Esophagus (tissue), 2 donors: ENCODE measurements around the gene IL1R1. TPM values are rescaled to one million over a fixed set of nuclear protein-coding genes. Genes with fewer than 3 reads are reported as not detected.
A peak's percentile ranks its signal among the peaks of the same experiment; 100 is the strongest.
"Not testable (repeated sequence)": the region's sequence is repeated elsewhere in the genome, so short reads cannot be mapped to it uniquely, and the experiment has no call there.

ENCODE experiments used
- H3K27ac ChIP-seq, 2 donors: one replicate each; pipeline ENCODE4 v1.5.1; 2013; ENCODE audit warnings: low read depth in 2 of 2, mild to moderate bottlenecking in 2 of 2, inconsistent platforms in 1 of 2, low read length in 1 of 2, moderate library complexity in 1 of 2
- H3K27me3 ChIP-seq, 2 donors: one replicate each; pipeline ENCODE4 v1.6.1; 2013; ENCODE audit warnings: low read length in 2 of 2, control low read depth in 1 of 2, mild to moderate bottlenecking in 1 of 2; ENCODE audit not compliant: insufficient read depth in 2 of 2, control insufficient read depth in 1 of 2
- H3K36me3 ChIP-seq, 2 donors: one replicate each; pipeline ENCODE4 v1.6.1; 2013; ENCODE audit warnings: low read length in 1 of 2; ENCODE audit not compliant: control insufficient read depth in 2 of 2, insufficient read depth in 2 of 2
- H3K4me1 ChIP-seq, 2 donors: one replicate each; pipeline ENCODE4 v1.6.1; 2013; ENCODE audit warnings: low read length in 1 of 2; ENCODE audit not compliant: control insufficient read depth in 2 of 2, insufficient read depth in 2 of 2
- H3K4me3 ChIP-seq, 2 donors: one replicate each; pipeline ENCODE4 v1.5.1; 2013; ENCODE audit warnings: low read length in 2 of 2, mild to moderate bottlenecking in 2 of 2, low read depth in 1 of 2, moderate library complexity in 1 of 2
- H3K9me3 ChIP-seq, 2 donors: one replicate each; pipeline ENCODE4 v1.6.1; 2013; ENCODE audit warnings: mild to moderate bottlenecking in 2 of 2, low read depth in 1 of 2, low read length in 1 of 2, moderate library complexity in 1 of 2; ENCODE audit not compliant: control insufficient read depth in 2 of 2, insufficient read depth in 1 of 2
- WGBS, 2 donors: extraction: QIAGEN DNeasy Blood & Tissue Kit; methylation state at CpG; one replicate each; pipeline ENCODE4 v1.1.7; 2013; 5-methylcytosine and 5-hydroxymethylcytosine counted together
- polyA plus RNA-seq, 2 donors: library from polyadenylated mRNA; stranded (reverse); fragments of 200-250 nt; gene quantifications; one replicate each; pipeline ENCODE4 v1.2.3, GENCODE V29; 2013
- donor health status: healthy with polysubstance abuse.
- donor health status: Bipolar disorder and iron deficiency.

Gene IL1R1
- polyA plus RNA-seq, 2 donors: 11.7 to 12.7 TPM

DNA sequence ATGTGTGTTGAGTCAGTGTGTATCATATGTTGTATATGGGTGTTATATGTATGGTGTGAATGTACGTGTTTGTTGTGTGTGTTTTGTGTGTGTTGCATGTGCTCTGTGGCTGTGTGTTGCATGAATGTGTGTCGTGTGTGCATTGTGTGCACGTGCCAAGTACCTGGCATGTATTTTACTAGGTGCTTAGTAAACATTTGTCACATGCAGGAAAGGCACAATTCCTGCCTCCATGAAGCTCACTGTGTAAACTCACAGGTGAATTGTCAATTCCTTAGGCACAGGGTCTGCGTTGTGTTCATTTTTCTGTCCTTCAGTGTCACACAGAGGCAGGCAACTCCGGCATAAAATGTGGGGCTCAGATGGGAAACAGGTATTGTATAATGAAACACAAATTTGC, 22.3 kb upstream of the IL1R1 start:
- Histone ChIP-seq H3K36me3 (no peaks in the 10 kb centered on the region), H3K4me1 (peaks cover 0 to 3% of the 10 kb centered on the region in 2 donors), H3K9me3 (no peaks in the 10 kb centered on the region), H3K4me3 (no peak overlapping the region), H3K27ac (no peak overlapping the region), H3K27me3 (no peaks in the 10 kb centered on the region)
- WGBS, 2 donors: 83 to 87% methylated on average over 5 of the region's 5 CpGs

DNA sequence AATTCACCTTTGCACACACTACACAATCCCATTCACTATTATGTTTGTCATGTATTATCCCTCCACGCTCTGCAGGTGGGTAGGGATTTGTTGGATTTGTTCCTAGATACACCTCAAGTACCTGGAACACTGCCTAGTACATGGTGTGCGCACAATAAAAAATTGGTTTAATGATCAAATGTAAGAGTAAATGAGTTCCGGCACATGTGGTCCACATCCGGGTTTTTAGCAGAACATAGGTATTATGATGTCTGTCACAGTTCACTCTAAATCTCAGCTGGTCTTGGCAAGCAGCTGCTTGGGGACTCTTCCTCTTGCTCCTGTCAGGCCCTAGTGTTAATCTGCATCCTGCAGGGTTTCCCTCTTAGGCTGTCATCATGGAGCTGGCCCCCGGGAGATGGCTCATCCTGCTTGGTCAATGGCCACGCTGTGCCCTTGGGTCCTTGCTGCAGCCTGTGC, 21.8 kb upstream of the IL1R1 start:
- no peak overlapping the region for H3K4me3 ChIP-seq
- WGBS, 2 donors: 77 to 83% methylated on average over 6 of the region's 6 CpGs
- no peaks in the 10 kb centered on the region for H3K27me3 ChIP-seq
- no peaks in the 10 kb centered on the region for H3K9me3 ChIP-seq
- H3K27ac ChIP-seq: no peak overlapping the region
- no peaks in the 10 kb centered on the region for H3K36me3 ChIP-seq
- H3K4me1 ChIP-seq: peaks cover 0 to 3% of the 10 kb centered on the region in 2 donors

DNA sequence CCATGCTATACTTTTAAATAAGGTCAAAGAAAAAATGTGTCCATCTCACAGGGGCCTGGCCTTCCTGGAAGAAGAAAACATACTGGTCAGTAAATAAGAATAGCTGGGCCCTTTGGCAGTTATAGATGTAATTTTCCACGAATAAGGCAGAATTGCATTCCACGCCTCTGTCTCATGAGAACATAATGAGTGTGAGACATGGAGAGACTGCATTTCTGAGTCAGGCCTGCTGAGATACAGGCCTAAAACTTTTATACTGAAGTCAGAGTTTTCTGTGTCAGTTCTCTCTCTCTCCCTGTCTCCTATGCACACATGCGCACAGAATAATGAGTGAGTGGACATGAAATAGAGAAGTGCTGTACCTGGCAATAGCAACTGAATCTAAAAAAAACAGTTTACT, 20.4 kb upstream of the IL1R1 start:
- 70 to 81% methylated on average over 3 of the region's 3 CpGs for WGBS, 2 donors
- Histone ChIP-seq H3K27me3 (no peaks in the 10 kb centered on the region), H3K4me1 (peaks cover 0 to 3% of the 10 kb centered on the region in 2 donors), H3K27ac (peak overlapping the region in 1 of 2 donors; percentile 15), H3K4me3 (no peak overlapping the region), H3K9me3 (no peaks in the 10 kb centered on the region), H3K36me3 (no peaks in the 10 kb centered on the region)

DNA sequence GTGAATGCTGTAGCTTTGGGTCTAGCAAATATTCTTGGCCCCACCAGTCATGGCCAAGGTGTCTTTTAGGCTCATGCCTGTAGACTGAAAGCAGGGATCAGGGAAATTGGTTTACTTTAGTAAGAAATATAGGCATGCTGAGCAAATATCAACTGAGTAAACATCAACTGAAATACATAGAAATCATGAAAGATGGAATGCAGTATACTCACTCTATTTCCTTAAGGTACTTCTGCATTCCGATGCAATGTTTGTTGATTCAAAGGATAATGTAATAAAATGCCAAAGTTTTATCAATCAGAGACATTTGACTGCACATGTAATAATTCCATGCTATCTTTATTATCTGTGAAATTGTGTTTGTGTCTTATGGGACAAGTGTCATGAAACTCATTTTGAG, 19.6 kb upstream of the IL1R1 start:
- Histone ChIP-seq H3K27ac (no peak overlapping the region), H3K9me3 (no peaks in the 10 kb centered on the region), H3K4me3 (no peak overlapping the region), H3K4me1 (peaks cover 0 to 3% of the 10 kb centered on the region in 2 donors), H3K27me3 (no peaks in the 10 kb centered on the region), H3K36me3 (no peaks in the 10 kb centered on the region)
- WGBS, 2 donors: 86 to 87% methylated on average over 1 of the region's 1 CpG

DNA sequence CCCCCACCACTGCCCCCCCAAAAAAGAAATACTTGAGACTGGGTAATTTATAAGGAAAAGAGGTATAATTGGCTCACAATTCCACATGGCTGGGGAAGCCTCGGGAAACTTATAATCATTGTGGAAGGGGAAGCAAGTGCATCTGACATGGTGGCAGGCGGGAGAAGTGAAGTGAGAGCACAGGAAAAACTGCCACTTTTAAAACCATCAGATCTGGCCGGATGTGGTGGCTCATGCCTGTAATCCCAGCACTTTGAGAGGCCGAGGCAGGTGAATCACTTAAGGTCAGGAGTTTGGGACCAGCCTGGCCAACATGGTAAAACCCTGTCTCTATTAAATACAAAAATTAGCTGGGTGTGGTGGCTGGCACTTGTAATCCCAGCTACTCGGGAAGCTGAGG, 18.1 kb upstream of the IL1R1 start:
- H3K27ac ChIP-seq, H3K27me3 ChIP-seq, H3K36me3 ChIP-seq, H3K9me3 ChIP-seq, H3K4me3 ChIP-seq, H3K4me1 ChIP-seq: not testable (repeated sequence)
- WGBS, 2 donors: 82 to 90% methylated on average over 5 of the region's 5 CpGs

DNA sequence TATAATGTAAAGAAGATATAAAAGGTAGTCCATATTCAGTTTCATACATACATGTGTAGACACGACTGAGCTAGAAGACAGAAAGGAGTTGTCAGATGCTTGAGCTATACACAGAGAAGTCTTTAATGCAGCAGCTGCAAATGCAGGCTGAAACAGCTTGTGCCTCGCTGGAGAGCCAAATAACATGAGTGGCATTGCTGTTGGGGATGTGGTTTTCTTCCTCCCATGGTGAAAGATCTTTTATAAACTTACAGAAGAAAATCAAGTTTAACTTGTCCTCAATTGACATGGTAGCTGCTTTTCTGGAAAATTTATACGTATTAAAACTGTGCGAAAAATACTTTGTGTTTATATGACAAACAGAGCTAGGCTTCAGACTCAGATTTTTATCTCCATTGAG, 16.4 kb upstream of the IL1R1 start:
- H3K9me3 ChIP-seq: no peaks in the 10 kb centered on the region
- H3K4me1 ChIP-seq: no peaks in the 10 kb centered on the region
- no peak overlapping the region for H3K4me3 ChIP-seq
- H3K27me3 ChIP-seq: no peaks in the 10 kb centered on the region
- WGBS, 2 donors: 67 to 79% methylated on average over 4 of the region's 4 CpGs
- H3K27ac ChIP-seq: no peak overlapping the region
- H3K36me3 ChIP-seq: no peaks in the 10 kb centered on the region

DNA sequence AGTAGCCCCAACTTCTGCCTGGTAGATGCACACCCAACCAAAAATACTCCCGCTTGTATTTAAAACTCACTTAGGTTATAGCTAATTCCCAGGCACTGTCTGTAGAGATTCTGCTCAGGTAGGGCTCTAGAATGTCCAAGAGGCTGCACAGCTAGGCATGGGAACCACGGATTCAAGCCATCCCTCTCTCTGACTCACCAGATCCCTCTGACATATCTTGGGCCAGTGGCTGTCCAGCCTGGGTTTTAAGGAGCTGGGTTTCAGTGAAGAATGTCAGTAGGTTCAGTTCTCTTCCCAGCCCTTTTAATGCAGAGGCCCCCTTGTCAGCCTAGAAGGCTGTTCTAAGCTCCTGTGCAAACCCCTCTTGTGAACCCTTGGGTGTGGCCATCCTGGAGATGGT, 15.9 kb upstream of the IL1R1 start:
- H3K4me3 ChIP-seq: no peak overlapping the region
- no peaks in the 10 kb centered on the region for H3K27me3 ChIP-seq
- no peaks in the 10 kb centered on the region for H3K9me3 ChIP-seq
- H3K4me1 ChIP-seq: no peaks in the 10 kb centered on the region
- no peaks in the 10 kb centered on the region for H3K36me3 ChIP-seq
- no peak overlapping the region for H3K27ac ChIP-seq
- 91 to 92% methylated on average over 2 of the region's 2 CpGs for WGBS, 2 donors

DNA sequence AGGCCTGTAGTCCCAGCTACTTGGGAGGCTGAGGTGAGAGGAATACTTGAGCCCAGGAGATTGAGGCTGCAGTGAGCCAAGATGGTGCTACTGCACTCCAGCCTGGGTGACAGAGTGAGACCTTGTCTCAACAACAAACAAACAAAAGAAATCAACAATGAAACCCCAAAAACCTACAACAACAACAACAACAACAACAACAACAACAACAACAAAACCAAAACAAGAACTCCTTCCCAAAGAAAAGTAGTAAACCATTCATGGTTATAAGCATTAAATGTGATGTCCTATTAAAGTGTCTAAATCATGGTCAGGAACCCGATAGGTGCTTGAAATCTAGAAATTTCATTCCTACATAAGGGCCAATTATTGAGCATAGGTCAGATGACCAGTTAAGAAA, 13.5 kb upstream of the IL1R1 start:
- Histone ChIP-seq H3K4me1 (no peaks in the 10 kb centered on the region), H3K4me3 (no peak overlapping the region), H3K9me3 (no peaks in the 10 kb centered on the region), H3K36me3 (no peaks in the 10 kb centered on the region), H3K27me3 (no peaks in the 10 kb centered on the region), H3K27ac (no peak overlapping the region)
- WGBS, 2 donors: 95 to 98% methylated on average over 1 of the region's 1 CpG

DNA sequence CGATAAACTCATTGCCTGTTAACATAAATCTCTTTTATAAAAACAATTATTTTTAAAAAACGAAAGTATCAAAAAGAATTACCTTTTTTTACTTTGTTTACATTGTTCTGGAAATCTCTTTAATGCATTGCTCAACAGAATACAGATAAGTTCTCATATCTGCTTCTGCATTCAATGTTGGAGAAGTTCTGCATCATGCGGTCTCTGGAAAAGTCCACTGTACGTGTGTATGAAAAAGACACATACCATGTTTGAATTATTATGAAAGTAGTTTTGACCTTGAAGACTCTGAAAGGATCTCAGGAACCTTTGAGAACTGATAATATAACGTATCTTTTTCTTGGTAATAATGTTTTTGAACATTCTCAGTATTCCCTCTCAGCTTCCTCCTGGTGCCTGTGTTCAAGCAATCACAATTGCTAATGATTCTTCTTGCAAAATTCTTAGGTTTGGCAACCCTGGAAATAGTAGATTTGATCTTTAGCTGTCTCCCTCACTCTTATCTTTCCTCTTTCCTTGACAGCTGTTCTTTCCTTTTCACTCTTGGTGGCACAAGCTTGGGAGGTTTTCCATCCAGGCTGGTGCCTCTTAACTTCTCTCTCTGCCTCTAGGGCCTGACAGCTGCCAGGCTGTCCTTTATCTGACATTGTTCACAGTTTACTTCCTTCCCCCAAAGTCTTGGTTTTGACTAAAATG, 12.4 kb upstream of the IL1R1 start:
- no peaks in the 10 kb centered on the region for H3K36me3 ChIP-seq
- H3K27ac ChIP-seq: no peak overlapping the region
- H3K4me1 ChIP-seq: no peaks in the 10 kb centered on the region
- no peaks in the 10 kb centered on the region for H3K9me3 ChIP-seq
- 76 to 86% methylated on average over 5 of the region's 5 CpGs for WGBS, 2 donors
- H3K4me3 ChIP-seq: no peak overlapping the region
- H3K27me3 ChIP-seq: no peaks in the 10 kb centered on the region

DNA sequence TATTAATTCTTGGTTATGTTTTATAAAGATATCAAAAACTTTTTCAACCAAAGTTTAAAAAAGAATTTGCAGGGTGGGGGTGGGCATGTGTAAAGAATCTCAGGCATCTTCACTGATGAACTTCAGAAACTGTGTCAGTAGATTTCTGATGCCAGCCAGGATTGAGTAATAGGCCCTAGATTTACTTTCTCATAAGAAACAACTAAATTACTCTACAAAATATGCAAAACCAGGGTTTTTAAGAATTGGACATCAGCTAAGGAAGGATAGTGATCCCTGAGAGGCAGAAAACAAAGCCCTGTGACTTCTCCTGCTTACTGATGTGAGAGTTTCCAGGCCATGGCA, 11.9 kb upstream of the IL1R1 start:
- H3K4me3 ChIP-seq: no peak overlapping the region
- H3K27me3 ChIP-seq: no peaks in the 10 kb centered on the region
- H3K36me3 ChIP-seq: no peaks in the 10 kb centered on the region
- no peaks in the 10 kb centered on the region for H3K4me1 ChIP-seq
- no peaks in the 10 kb centered on the region for H3K9me3 ChIP-seq
- H3K27ac ChIP-seq: no peak overlapping the region
